ENCODE data around the gene MAMDC4.
"Not testable (repeated sequence)": the region's sequence is repeated elsewhere in the genome, so short reads cannot be mapped to it uniquely, and the experiment has no call there.

The MAMDC4 gene

DNA sequence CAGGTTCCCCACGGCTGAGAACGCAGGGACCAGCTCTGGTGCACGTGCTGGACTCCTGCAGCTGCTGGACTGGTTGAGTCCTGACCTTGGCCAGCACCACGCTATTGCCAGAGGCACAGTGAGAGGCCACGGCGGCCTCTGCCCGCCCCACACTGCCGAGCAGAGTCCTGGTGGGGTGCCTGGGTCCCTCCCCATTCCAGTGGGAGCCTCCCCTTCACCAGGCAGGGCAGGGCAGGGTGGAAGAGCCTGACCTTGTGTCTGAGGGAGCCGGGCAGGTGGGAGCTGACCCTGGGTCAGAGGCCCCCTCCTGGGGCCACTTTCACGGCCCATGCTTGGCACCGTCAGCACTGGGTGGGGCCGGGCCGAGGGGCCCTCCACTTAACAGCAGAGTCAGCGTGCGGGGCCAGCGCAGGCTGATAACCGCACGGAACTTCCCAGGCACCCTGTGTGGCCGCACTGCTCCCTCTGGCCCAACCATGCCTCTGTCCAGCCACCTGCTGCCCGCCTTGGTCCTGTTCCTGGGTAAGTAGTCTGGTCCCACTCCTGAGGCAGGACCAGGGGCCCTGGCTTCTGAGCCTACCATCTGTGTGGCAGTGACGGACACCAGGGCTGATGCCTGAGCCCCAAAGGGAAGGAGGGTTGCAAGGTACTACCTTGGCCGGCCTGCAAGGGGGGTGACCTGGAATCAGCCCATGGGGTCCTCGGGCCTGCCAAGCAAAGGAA, at the start of gene MAMDC4:
MAMDC4 (plus strand) TSS at position 406 of the 723 bp plus-strand sequence; CDS start at position 477, 71 bp downstream.
- ATAC-seq (ENCODE audit: low read depth) (no peak), DNase-seq (ENCODE audit: low spot score) (no peak)
- peaks cover 16% of the 10 kb centered on the region for H3K36me3 ChIP-seq (ENCODE audit: low read depth)
- TF ChIP-seq, protein P1, sequence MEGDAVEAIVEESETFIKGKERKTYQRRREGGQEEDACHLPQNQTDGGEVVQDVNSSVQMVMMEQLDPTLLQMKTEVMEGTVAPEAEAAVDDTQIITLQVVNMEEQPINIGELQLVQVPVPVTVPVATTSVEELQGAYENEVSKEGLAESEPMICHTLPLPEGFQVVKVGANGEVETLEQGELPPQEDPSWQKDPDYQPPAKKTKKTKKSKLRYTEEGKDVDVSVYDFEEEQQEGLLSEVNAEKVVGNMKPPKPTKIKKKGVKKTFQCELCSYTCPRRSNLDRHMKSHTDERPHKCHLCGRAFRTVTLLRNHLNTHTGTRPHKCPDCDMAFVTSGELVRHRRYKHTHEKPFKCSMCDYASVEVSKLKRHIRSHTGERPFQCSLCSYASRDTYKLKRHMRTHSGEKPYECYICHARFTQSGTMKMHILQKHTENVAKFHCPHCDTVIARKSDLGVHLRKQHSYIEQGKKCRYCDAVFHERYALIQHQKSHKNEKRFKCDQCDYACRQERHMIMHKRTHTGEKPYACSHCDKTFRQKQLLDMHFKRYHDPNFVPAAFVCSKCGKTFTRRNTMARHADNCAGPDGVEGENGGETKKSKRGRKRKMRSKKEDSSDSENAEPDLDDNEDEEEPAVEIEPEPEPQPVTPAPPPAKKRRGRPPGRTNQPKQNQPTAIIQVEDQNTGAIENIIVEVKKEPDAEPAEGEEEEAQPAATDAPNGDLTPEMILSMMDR (IDR thresholded peaks at IDR 0.05; ENCODE audit: poor library complexity, severe bottlenecking): no peak
- H3K27me3 ChIP-seq (ENCODE audit: insufficient read depth, poor library complexity, severe bottlenecking): no peaks in the 10 kb centered on the region
- H3K27ac ChIP-seq (ENCODE audit: poor library complexity, severe bottlenecking): no peak within 1 kb of the TSS
- no peaks in the 10 kb centered on the region for H3K4me1 ChIP-seq (ENCODE audit: insufficient read depth, poor library complexity, severe bottlenecking)
- H3K9me3 ChIP-seq (ENCODE audit: severe bottlenecking): no peaks in the 10 kb centered on the region
- no peak within 1 kb of the TSS for H3K4me3 ChIP-seq (ENCODE audit: severe bottlenecking)

- ATAC-seq (ENCODE audit: low read depth); H3K36me3 ChIP-seq (ENCODE audit: low read depth); H3K27ac ChIP-seq (ENCODE audit: poor library complexity, severe bottlenecking); H3K4me3 ChIP-seq (ENCODE audit: severe bottlenecking); DNase-seq (ENCODE audit: low spot score); H3K9me3 ChIP-seq (ENCODE audit: severe bottlenecking): not testable (repeated sequence)
- Histone ChIP-seq H3K4me1 (ENCODE audit: insufficient read depth, poor library complexity, severe bottlenecking) (peaks cover 17% of the 10 kb centered on the region), H3K27me3 (ENCODE audit: insufficient read depth, poor library complexity, severe bottlenecking) (peaks cover 19% of the 10 kb centered on the region)
These were observed 49.1 kb upstream of the MAMDC4 start for GRCh38 chr9:136803009-136803550.

DNA sequence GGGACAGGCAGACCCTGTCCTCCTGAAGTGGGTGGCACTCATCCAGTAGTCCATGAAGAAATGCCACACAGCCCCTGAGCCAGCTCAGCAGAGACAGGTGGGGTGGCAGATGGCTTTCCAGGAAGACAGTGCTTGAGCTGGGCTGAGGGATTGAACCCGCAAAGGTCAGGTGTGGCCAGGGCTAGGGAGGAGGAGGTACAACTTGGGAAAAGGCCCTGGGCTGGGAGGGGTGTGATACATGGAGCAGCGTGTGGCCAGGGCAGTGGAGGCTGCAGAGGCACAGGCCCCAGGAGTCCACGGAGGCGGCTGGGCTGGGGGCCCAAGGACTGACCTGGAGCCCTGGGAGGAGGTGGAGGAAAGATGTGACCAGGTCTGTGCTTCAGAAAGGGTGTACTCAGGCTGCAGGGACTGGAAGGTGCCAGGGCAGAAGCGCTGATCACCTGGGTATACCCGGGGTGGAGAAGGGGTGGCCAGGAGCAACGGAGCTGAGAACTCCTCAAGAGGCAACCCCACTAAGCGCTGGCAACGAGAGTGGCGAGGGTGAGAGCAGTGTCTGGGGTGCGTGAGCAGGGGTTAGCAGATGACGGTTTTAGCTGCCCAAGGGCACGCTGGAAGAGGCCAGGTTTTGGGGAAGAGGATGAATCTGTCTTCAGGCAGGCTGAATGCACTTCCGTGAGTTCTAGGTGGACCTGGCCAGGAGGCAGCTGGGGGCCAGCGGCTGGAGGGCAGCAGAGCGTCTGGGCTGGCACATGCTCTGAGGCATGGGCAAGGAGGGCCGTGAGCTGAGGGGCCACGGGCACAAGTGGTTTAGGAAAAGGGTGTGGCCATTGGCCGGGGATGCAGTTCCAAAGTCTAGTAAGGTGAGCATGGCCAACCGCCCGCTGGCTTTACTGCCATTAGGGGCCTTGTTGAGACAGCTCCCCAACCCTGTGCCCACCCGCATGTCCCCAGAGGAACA, 48.3 kb upstream of the MAMDC4 start:
- TF ChIP-seq, protein P1 (IDR thresholded peaks at IDR 0.05; ENCODE audit: poor library complexity, severe bottlenecking): no peak
- H3K36me3 ChIP-seq (ENCODE audit: low read depth): no peaks in the 10 kb centered on the region
- DNase-seq (ENCODE audit: low spot score) (peak; percentile 70), ATAC-seq (ENCODE audit: low read depth) (no peak)
- H3K4me3 ChIP-seq (ENCODE audit: severe bottlenecking): no peak overlapping the region
- peaks cover 11% of the 10 kb centered on the region for H3K27me3 ChIP-seq (ENCODE audit: insufficient read depth, poor library complexity, severe bottlenecking)
- no peak overlapping the region for H3K27ac ChIP-seq (ENCODE audit: poor library complexity, severe bottlenecking)
- no peaks in the 10 kb centered on the region for H3K9me3 ChIP-seq (ENCODE audit: severe bottlenecking)
- peaks cover 17% of the 10 kb centered on the region for H3K4me1 ChIP-seq (ENCODE audit: insufficient read depth, poor library complexity, severe bottlenecking)

DNA sequence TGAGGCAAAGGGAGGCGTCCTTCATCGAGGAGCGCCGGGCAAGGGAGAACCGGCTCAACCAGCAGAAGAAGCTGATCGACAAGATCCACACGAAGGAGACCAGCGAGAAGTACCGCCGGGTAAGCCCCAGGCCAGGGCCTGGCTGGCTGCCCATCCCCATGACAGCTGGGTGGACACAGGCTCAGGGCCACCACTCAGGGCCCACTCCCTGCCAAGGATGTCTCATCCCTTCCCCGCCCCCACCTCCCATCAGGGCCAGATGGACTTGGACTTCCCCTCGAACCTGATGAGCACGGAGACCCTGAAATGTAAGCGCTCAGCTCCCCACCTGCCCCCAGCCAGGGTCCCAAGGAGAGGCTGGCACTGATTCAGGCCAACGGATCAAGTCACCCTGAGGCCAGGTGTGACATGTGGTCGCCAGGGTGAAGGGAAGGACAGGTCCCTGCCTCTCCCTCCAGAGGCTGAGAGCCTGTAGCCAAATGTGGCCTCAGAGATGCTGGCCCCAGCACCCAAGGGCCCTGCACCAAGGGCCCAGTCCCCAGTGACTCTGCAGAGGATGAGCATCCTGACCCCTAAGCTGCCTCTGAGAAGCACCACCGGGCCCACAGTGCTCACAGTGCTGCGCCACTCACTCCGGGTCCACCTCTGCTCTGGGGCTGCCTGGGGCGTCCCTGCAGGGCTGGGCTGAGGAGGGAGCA, 47.5 kb upstream of the MAMDC4 start:
- H3K27me3 ChIP-seq (ENCODE audit: insufficient read depth, poor library complexity, severe bottlenecking): peaks cover 3% of the 10 kb centered on the region
- DNase-seq (ENCODE audit: low spot score): no peak
- H3K4me3 ChIP-seq (ENCODE audit: severe bottlenecking): no peak overlapping the region
- TF ChIP-seq, protein P1 (IDR thresholded peaks at IDR 0.05; ENCODE audit: poor library complexity, severe bottlenecking): no peak
- no peak for ATAC-seq (ENCODE audit: low read depth)
- H3K36me3 ChIP-seq (ENCODE audit: low read depth): peaks cover 7% of the 10 kb centered on the region
- H3K27ac ChIP-seq (ENCODE audit: poor library complexity, severe bottlenecking): no peak overlapping the region
- H3K4me1 ChIP-seq (ENCODE audit: insufficient read depth, poor library complexity, severe bottlenecking): peaks cover 19% of the 10 kb centered on the region
- H3K9me3 ChIP-seq (ENCODE audit: severe bottlenecking): no peaks in the 10 kb centered on the region
